CD4-positive, CD25-positive, alpha-beta regulatory T cell (primary cell): ENCODE data around the gene APOE. TPM values are rescaled to one million over a fixed set of nuclear protein-coding genes. Genes with fewer than 3 reads are reported as not detected.
"Not testable (repeated sequence)": the region's sequence is repeated elsewhere in the genome, so short reads cannot be mapped to it uniquely, and the experiment has no call there.

Experiments used
- ATAC-seq, 2 donors: fragments of 150-1000 bp; cut with Tn5 transposase; one replicate each; pipeline ENCODE4 v1.10.0; 2021; ENCODE audit warnings: low read depth in 2 of 2, moderate number of reproducible peaks in 2 of 2, moderate library complexity in 1 of 2
- DNase-seq, 3 donors: peaks; one replicate each; pipeline versions ENCODE4 v3.0.0 to v3.0.0-alpha.2; 2012 to 2022; ENCODE audit warnings: mixed read lengths in 1 of 3
- H3K27ac ChIP-seq: one replicate; pipeline ENCODE4 v1.7.0; 2013; ENCODE audit warnings: mild to moderate bottlenecking, low read length; ENCODE audit not compliant: insufficient read depth, poor library complexity, severe bottlenecking
- H3K27me3 ChIP-seq: one replicate; pipeline ENCODE4 v1.7.0; 2013; ENCODE audit warnings: low read length; ENCODE audit not compliant: control insufficient read depth, insufficient read depth
- H3K36me3 ChIP-seq: one replicate; pipeline ENCODE4 v1.7.0; 2013; ENCODE audit warnings: mild to moderate bottlenecking, low read length, moderate library complexity; ENCODE audit not compliant: control insufficient read depth, insufficient read depth
- H3K4me1 ChIP-seq: 2 replicates; pipeline ENCODE4 v1.7.0; 2013; ENCODE audit warnings: mild to moderate bottlenecking, low read length; ENCODE audit not compliant: insufficient read depth, control insufficient read depth, poor library complexity, severe bottlenecking
- H3K4me3 ChIP-seq: one replicate; pipeline ENCODE4 v1.7.0; 2013; ENCODE audit warnings: low read depth, mild to moderate bottlenecking, low read length, moderate library complexity
- H3K9me3 ChIP-seq, 2 experiments: 1 replicate in 1 of 2; 2 replicates in 1 of 2; pipeline ENCODE4 v1.7.0; 2013; ENCODE audit warnings: low read length in 2 of 2, mild to moderate bottlenecking in 1 of 2, moderate library complexity in 1 of 2; ENCODE audit not compliant: control insufficient read depth in 2 of 2
- H3K27ac Mint-ChIP-seq, 3 donors: one replicate each; pipeline ENCODE4 v1.8.0; 2020 to 2022; ENCODE audit warnings: mild to moderate bottlenecking in 3 of 3, mixed read lengths in 3 of 3, moderate library complexity in 2 of 3
- H3K27me3 Mint-ChIP-seq: one replicate; pipeline ENCODE4 v1.8.0; 2022; ENCODE audit warnings: mild to moderate bottlenecking, mixed read lengths
- H3K36me3 Mint-ChIP-seq: one replicate; pipeline ENCODE4 v1.8.0; 2020; ENCODE audit warnings: mixed read lengths
- H3K4me1 Mint-ChIP-seq, 4 donors: one replicate each; pipeline ENCODE4 v1.8.0; 2020 to 2022; ENCODE audit warnings: mixed read lengths in 4 of 4, mild to moderate bottlenecking in 1 of 4
- H3K4me3 Mint-ChIP-seq, 4 donors: one replicate each; pipeline ENCODE4 v1.8.0; 2020 to 2022; ENCODE audit warnings: mild to moderate bottlenecking in 4 of 4, mixed read lengths in 4 of 4, moderate library complexity in 3 of 4
- H3K9me3 Mint-ChIP-seq, 7 donors: one replicate each; pipeline ENCODE4 v1.8.0; 2020 to 2022; ENCODE audit warnings: mixed read lengths in 7 of 7, mild to moderate bottlenecking in 3 of 7, moderate library complexity in 2 of 7
- polyA plus RNA-seq, 4 donors: library from polyadenylated mRNA; unstranded; fragments of 300-500 nt; fragmentation: Illumina TruSeq; gene quantifications; one replicate each; pipeline ENCODE4 v1.2.3, GENCODE V29; 2021
- total RNA-seq: library from RNA; stranded (reverse); gene quantifications from one replicate; pipeline ENCODE4 v1.2.3, GENCODE V29; 2022

Gene APOE
- total and polyA plus RNA-seq, 5 donors from 2014 or later = 1.4 TPM; not detected in 4

DNA sequence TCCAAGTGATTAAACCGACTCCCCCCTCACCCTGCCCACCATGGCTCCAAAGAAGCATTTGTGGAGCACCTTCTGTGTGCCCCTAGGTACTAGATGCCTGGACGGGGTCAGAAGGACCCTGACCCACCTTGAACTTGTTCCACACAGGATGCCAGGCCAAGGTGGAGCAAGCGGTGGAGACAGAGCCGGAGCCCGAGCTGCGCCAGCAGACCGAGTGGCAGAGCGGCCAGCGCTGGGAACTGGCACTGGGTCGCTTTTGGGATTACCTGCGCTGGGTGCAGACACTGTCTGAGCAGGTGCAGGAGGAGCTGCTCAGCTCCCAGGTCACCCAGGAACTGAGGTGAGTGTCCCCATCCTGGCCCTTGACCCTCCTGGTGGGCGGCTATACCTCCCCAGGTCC lies 2.0 kb downstream of the APOE start:
- no peaks in the 10 kb centered on the region for H3K36me3 Mint-ChIP-seq
- peaks cover 0 to 13% (median 3%) of the 10 kb centered on the region in 4 donors for H3K4me1 Mint-ChIP-seq
- H3K27me3 Mint-ChIP-seq = peaks cover 41% of the 10 kb centered on the region
- H3K4me3 ChIP-seq = no peak overlapping the region
- no peaks in the 10 kb centered on the region for H3K27me3 ChIP-seq
- no peak overlapping the region for H3K27ac ChIP-seq
- H3K27ac Mint-ChIP-seq = no peak overlapping the region
- H3K9me3 ChIP-seq = no peaks in the 10 kb centered on the region
- no peak overlapping the region for H3K4me3 Mint-ChIP-seq
- DNase-seq (no peak), ATAC-seq (no peak)
- no peaks in the 10 kb centered on the region for H3K9me3 Mint-ChIP-seq
- peaks cover 3% of the 10 kb centered on the region for H3K4me1 ChIP-seq
- H3K36me3 ChIP-seq = peaks cover 6% of the 10 kb centered on the region

DNA sequence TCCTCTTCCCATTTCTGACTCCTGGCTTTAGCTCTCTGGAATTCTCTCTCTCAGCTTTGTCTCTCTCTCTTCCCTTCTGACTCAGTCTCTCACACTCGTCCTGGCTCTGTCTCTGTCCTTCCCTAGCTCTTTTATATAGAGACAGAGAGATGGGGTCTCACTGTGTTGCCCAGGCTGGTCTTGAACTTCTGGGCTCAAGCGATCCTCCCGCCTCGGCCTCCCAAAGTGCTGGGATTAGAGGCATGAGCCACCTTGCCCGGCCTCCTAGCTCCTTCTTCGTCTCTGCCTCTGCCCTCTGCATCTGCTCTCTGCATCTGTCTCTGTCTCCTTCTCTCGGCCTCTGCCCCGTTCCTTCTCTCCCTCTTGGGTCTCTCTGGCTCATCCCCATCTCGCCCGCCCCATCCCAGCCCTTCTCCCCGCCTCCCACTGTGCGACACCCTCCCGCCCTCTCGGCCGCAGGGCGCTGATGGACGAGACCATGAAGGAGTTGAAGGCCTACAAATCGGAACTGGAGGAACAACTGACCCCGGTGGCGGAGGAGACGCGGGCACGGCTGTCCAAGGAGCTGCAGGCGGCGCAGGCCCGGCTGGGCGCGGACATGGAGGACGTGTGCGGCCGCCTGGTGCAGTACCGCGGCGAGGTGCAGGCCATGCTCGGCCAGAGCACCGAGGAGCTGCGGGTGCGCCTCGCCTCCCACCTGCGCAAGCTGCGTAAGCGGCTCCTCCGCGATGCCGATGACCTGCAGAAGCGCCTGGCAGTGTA lies 2.7 kb downstream of the APOE start:
- Histone ChIP-seq H3K9me3 (no peaks in the 10 kb centered on the region), H3K4me3 (no peak overlapping the region), H3K4me1 (peaks cover 3% of the 10 kb centered on the region), H3K27ac (no peak overlapping the region), H3K27me3 (no peaks in the 10 kb centered on the region), H3K36me3 (peaks cover under 1% of the 10 kb centered on the region)
- Mint-ChIP-seq H3K4me3 (peak overlapping the region in 1 of 4 donors; percentile 11), H3K9me3 (no peaks in the 10 kb centered on the region), H3K4me1 (peaks cover 0 to 13% (median 6%) of the 10 kb centered on the region in 4 donors), H3K27ac (no peak overlapping the region), H3K36me3 (no peaks in the 10 kb centered on the region), H3K27me3 (peaks cover 47% of the 10 kb centered on the region)
- ATAC-seq (no peak), DNase-seq (no peak)

DNA sequence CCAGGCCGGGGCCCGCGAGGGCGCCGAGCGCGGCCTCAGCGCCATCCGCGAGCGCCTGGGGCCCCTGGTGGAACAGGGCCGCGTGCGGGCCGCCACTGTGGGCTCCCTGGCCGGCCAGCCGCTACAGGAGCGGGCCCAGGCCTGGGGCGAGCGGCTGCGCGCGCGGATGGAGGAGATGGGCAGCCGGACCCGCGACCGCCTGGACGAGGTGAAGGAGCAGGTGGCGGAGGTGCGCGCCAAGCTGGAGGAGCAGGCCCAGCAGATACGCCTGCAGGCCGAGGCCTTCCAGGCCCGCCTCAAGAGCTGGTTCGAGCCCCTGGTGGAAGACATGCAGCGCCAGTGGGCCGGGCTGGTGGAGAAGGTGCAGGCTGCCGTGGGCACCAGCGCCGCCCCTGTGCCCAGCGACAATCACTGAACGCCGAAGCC lies 3.3 kb downstream of the APOE start:
- Mint-ChIP-seq H3K36me3 (no peaks in the 10 kb centered on the region), H3K4me3 (no peak overlapping the region), H3K4me1 (peaks cover 0 to 13% (median 5%) of the 10 kb centered on the region in 4 donors), H3K27ac (no peak overlapping the region), H3K9me3 (no peaks in the 10 kb centered on the region), H3K27me3 (peaks cover 53% of the 10 kb centered on the region)
- H3K27me3 ChIP-seq = no peaks in the 10 kb centered on the region
- no peak overlapping the region for H3K4me3 ChIP-seq
- no peaks in the 10 kb centered on the region for H3K9me3 ChIP-seq
- no peaks in the 10 kb centered on the region for H3K36me3 ChIP-seq
- DNase-seq (no peak), ATAC-seq (no peak)
- no peak overlapping the region for H3K27ac ChIP-seq
- H3K4me1 ChIP-seq = peaks cover 3% of the 10 kb centered on the region

DNA sequence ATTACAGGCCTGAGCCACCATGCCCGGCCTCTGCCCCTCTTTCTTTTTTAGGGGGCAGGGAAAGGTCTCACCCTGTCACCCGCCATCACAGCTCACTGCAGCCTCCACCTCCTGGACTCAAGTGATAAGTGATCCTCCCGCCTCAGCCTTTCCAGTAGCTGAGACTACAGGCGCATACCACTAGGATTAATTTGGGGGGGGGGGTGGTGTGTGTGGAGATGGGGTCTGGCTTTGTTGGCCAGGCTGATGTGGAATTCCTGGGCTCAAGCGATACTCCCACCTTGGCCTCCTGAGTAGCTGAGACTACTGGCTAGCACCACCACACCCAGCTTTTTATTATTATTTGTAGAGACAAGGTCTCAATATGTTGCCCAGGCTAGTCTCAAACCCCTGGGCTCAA lies 4.2 kb downstream of the APOE start:
- H3K27ac ChIP-seq = no peak overlapping the region
- Mint-ChIP-seq H3K27me3 (peaks cover 53% of the 10 kb centered on the region), H3K36me3 (no peaks in the 10 kb centered on the region), H3K27ac (no peak overlapping the region), H3K9me3 (no peaks in the 10 kb centered on the region), H3K4me3 (no peak overlapping the region), H3K4me1 (peaks cover 0 to 22% (median 8%) of the 10 kb centered on the region in 4 donors)
- no peak overlapping the region for H3K4me3 ChIP-seq
- no peaks in the 10 kb centered on the region for H3K9me3 ChIP-seq
- no peak for DNase-seq
- ATAC-seq = no peak
- H3K27me3 ChIP-seq = no peaks in the 10 kb centered on the region
- H3K4me1 ChIP-seq = peaks cover 9% of the 10 kb centered on the region
- H3K36me3 ChIP-seq = no peaks in the 10 kb centered on the region

DNA sequence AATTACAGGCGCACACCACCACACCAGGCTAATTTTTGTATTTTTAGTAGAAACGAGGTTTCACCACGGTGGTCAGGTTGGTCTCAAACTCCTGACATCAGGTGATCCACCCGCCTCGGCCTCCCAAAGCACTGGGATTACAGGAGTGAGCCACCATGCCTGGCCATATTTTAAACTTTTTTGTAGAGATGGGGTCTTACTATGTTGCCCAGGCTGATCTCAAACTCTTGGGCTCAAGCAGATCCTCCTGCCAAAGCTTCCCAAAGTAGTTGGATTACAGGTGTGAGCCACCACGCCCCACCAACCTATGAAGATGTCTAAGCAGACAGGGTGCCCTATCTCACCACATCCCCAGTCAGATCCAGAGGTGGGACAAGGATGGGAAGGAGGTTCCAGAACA lies 6.3 kb downstream of the APOE start:
- not testable (repeated sequence) for H3K36me3 Mint-ChIP-seq, H3K4me3 ChIP-seq, H3K27me3 ChIP-seq, ATAC-seq, H3K36me3 ChIP-seq, H3K9me3 Mint-ChIP-seq, H3K27ac Mint-ChIP-seq, DNase-seq, H3K27ac ChIP-seq, H3K4me1 ChIP-seq, H3K4me3 Mint-ChIP-seq, H3K9me3 ChIP-seq
- Mint-ChIP-seq H3K4me1 (peaks cover 0 to 14% (median 9%) of the 10 kb centered on the region in 4 donors), H3K27me3 (peaks cover 41% of the 10 kb centered on the region)

DNA sequence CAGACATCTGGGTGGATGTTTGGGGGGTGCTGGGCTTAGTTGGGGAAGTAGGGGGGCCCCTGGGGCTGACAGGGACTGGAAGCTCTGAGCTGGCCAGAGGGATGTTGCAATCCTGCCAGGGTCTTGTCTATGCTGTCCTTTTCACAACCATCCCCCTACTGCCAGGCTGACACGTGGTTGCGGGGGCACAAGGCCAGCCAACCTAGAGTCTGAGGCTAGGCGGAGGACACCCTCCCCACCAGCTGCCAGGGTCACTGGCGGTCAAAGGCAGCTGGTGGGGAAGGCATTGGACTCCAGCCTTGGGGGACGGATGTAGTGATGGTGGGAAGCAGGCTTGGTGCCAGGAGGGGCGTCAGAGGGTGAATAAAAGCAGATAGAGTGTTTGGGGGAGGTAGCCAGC lies 7.3 kb downstream of the APOE start:
- ATAC-seq (no peak), DNase-seq (no peak)
- Mint-ChIP-seq H3K4me1 (peaks cover 0 to 14% (median 9%) of the 10 kb centered on the region in 4 donors), H3K36me3 (no peaks in the 10 kb centered on the region), H3K4me3 (no peak overlapping the region), H3K27ac (no peak overlapping the region), H3K9me3 (no peaks in the 10 kb centered on the region), H3K27me3 (peaks cover 39% of the 10 kb centered on the region)
- Histone ChIP-seq H3K4me1 (peaks cover 7% of the 10 kb centered on the region), H3K36me3 (no peaks in the 10 kb centered on the region), H3K9me3 (no peaks in the 10 kb centered on the region), H3K27ac (no peak overlapping the region), H3K27me3 (no peaks in the 10 kb centered on the region), H3K4me3 (no peak overlapping the region)

DNA sequence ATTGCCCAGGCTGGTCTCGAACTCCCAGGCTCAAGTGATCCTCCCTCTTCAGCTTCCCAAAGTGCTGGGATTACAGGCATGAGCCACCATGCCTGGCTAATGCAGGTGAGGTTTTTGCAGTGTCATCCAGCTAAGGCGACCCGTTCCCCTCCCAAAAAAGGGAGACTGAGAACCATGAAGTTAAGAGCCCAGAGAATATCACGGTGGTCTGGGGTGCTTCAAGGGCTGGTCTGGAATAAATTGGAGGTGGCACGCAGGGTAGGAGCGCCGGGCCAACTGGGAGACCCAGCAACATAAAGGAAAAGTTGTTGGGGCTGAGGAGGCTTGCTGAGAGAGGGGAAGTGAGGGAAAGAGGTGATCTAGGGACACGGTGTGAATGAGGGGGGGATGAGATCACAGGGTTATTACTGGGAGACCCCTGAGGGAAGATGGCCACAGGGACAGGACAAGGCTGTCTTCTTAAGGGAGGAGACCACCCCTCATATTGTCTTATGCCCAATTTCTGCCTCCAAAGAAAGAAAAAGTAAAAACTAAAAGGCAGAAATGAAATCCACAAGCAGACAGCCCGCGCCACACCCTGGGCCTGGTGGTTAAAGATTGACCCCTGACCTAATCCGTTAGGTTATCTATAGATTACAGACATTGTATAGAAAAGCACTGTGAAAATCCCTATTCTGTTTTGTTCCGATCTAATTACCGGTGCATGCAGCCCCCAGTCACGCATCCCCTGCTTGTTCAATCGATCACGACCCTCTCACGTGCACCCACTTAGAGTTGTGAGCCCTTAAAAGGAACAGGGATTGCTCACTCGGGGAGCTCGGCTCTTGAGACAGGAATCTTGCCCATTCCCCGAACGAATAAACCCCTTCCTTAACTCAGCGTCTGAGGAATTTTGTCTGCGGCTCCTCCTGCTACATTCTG lies 8.2 kb downstream of the APOE start:
- not testable (repeated sequence) for H3K9me3 Mint-ChIP-seq, H3K27me3 ChIP-seq, H3K36me3 Mint-ChIP-seq, H3K36me3 ChIP-seq, H3K4me1 ChIP-seq, H3K4me3 ChIP-seq, H3K27ac ChIP-seq, ATAC-seq, DNase-seq, H3K27ac Mint-ChIP-seq, H3K9me3 ChIP-seq
- peaks cover 0 to 14% (median 9%) of the 10 kb centered on the region in 4 donors for H3K4me1 Mint-ChIP-seq
- H3K27me3 Mint-ChIP-seq = peaks cover 35% of the 10 kb centered on the region
- peak overlapping the region in 3 of 4 donors; percentile 61 to 75 (median 71) for H3K4me3 Mint-ChIP-seq
